Small intestine (tissue), 7 donors: ENCODE data around the gene GPX3. TPM values are rescaled to one million over a fixed set of nuclear protein-coding genes. Genes with fewer than 3 reads are reported as not detected.

Source experiments
- DNase-seq, 2 donors: peaks; one replicate each; pipeline versions ENCODE4 v3.0.0 to v3.0.0-alpha.2; 2013
- FAIRE-seq: peaks from 2 replicates; lab custom pipeline; 2012; peaks lifted over from hg19 to GRCh38; lab: Jason Lieb, UNC
- H3K27ac ChIP-seq, 3 donors: one replicate each; pipeline ENCODE4 v1.5.1; 2013; ENCODE audit warnings: low read length in 2 of 3, mild to moderate bottlenecking in 2 of 3, control low read depth in 1 of 3, inconsistent platforms in 1 of 3, low read depth in 1 of 3, moderate library complexity in 1 of 3
- H3K27me3 ChIP-seq, 3 donors: one replicate each; pipeline ENCODE4 v1.6.1; 2013; ENCODE audit warnings: low read length in 3 of 3, inconsistent platforms in 1 of 3; ENCODE audit not compliant: control insufficient read depth in 3 of 3, insufficient read depth in 3 of 3
- H3K36me3 ChIP-seq, 3 donors: one replicate each; pipeline ENCODE4 v1.6.1; 2013; ENCODE audit warnings: low read length in 3 of 3, inconsistent platforms in 1 of 3, low read depth in 1 of 3, mild to moderate bottlenecking in 1 of 3, moderate library complexity in 1 of 3; ENCODE audit not compliant: control insufficient read depth in 3 of 3, insufficient read depth in 2 of 3
- H3K4me1 ChIP-seq, 3 donors: one replicate each; pipeline ENCODE4 v1.6.1; 2013; ENCODE audit warnings: low read length in 2 of 3, inconsistent platforms in 1 of 3, low read depth in 1 of 3, mild to moderate bottlenecking in 1 of 3, moderate library complexity in 1 of 3; ENCODE audit not compliant: control insufficient read depth in 3 of 3, insufficient read depth in 2 of 3
- H3K4me3 ChIP-seq, 3 donors: one replicate each; pipeline ENCODE4 v1.5.1; 2013; ENCODE audit warnings: low read length in 3 of 3, control low read depth in 1 of 3, inconsistent platforms in 1 of 3, low read depth in 1 of 3, mild to moderate bottlenecking in 1 of 3, moderate library complexity in 1 of 3
- H3K9me3 ChIP-seq, 2 donors: one replicate each; pipeline ENCODE4 v1.6.1; 2013; ENCODE audit warnings: low read depth in 1 of 2, low read length in 1 of 2; ENCODE audit not compliant: control insufficient read depth in 2 of 2, insufficient read depth in 1 of 2
- WGBS, 3 donors: extraction: QIAGEN DNeasy Blood & Tissue Kit; methylation state at CpG; one replicate each; pipeline ENCODE4 v1.1.7; 2013; 5-methylcytosine and 5-hydroxymethylcytosine counted together
- polyA plus RNA-seq, 4 donors: library from polyadenylated mRNA; stranded (reverse) in 3 of 4; unstranded in 1 of 4; fragments of 200-250 nt in 3 of 4; fragments of 120-200 nt in 1 of 4; gene quantifications; one replicate each; pipeline versions ENCODE4 v1.2.1 to v1.2.3, GENCODE V29; 2013
- donor health status: healthy with polysubstance abuse.
- donor health status: control.
- donor health status: control.
- donor health status: Bipolar disorder and iron deficiency.
- donor health status: healthy.

GPX3 gene
- polyA plus RNA-seq, 4 donors = 19.9 to 1,014 (median 112) TPM

- WGBS, 3 donors = 56 to 62% (median 59%) methylated on average over 7 of the region's 7 CpGs
- FAIRE-seq = no peak
- Histone ChIP-seq H3K27ac (no peak overlapping the region), H3K36me3 (no peaks in the 10 kb centered on the region), H3K4me3 (no peak overlapping the region), H3K27me3 (no peaks in the 10 kb centered on the region), H3K9me3 (no peaks in the 10 kb centered on the region), H3K4me1 (peaks cover 0 to 7% (median 2%) of the 10 kb centered on the region in 3 donors)
- no peak for DNase-seq
Observed at GRCh38 chr5:150999704-151000442, 20.5 kb upstream of the GPX3 start.

GRCh38 chr5:151001436-151001835 is 19.0 kb upstream of the GPX3 start:
- Histone ChIP-seq H3K4me3 (no peak overlapping the region), H3K36me3 (no peaks in the 10 kb centered on the region), H3K27ac (no peak overlapping the region), H3K4me1 (peaks cover 0 to 18% (median 2%) of the 10 kb centered on the region in 3 donors), H3K9me3 (no peaks in the 10 kb centered on the region), H3K27me3 (no peaks in the 10 kb centered on the region)
- 86 to 93% (median 90%) methylated on average over 4 of the region's 4 CpGs for WGBS, 3 donors
- FAIRE-seq (no peak), DNase-seq (no peak)

GRCh38 chr5:151002250-151002649 is 18.1 kb upstream of the GPX3 start:
- DNase-seq (peak; percentile 33 to 35), FAIRE-seq (no peak)
- H3K36me3 ChIP-seq = no peaks in the 10 kb centered on the region
- no peaks in the 10 kb centered on the region for H3K27me3 ChIP-seq
- no peaks in the 10 kb centered on the region for H3K9me3 ChIP-seq
- WGBS, 3 donors = 15 to 39% (median 33%) methylated on average over 2 of the region's 2 CpGs
- no peak overlapping the region for H3K27ac ChIP-seq
- H3K4me1 ChIP-seq = peaks cover 0 to 22% (median 2%) of the 10 kb centered on the region in 3 donors
- no peak overlapping the region for H3K4me3 ChIP-seq

- WGBS, 3 donors = 85 to 90% (median 87%) methylated on average over 9 of the region's 9 CpGs
- DNase-seq (no peak), FAIRE-seq (no peak)
- Histone ChIP-seq H3K27me3 (no peaks in the 10 kb centered on the region), H3K4me3 (no peak overlapping the region), H3K36me3 (no peaks in the 10 kb centered on the region), H3K27ac (no peak overlapping the region), H3K4me1 (peaks cover 0 to 22% (median 4%) of the 10 kb centered on the region in 3 donors), H3K9me3 (no peaks in the 10 kb centered on the region)
Observed at GRCh38 chr5:151002681-151003502, 17.5 kb upstream of the GPX3 start.

GRCh38 chr5:151003503-151003860 is 16.9 kb upstream of the GPX3 start:
- DNase-seq = no peak
- Histone ChIP-seq H3K36me3 (no peaks in the 10 kb centered on the region), H3K27me3 (no peaks in the 10 kb centered on the region), H3K9me3 (no peaks in the 10 kb centered on the region), H3K4me3 (no peak overlapping the region), H3K4me1 (peaks cover 0 to 22% (median 4%) of the 10 kb centered on the region in 3 donors), H3K27ac (peak overlapping the region in 1 of 3 donors; percentile 12)
- no peak for FAIRE-seq
- 82 to 87% (median 86%) methylated on average over 3 of the region's 3 CpGs for WGBS, 3 donors

GRCh38 chr5:151004499-151004898 is 15.9 kb upstream of the GPX3 start:
- 17 to 47% (median 35%) methylated on average over 2 of the region's 2 CpGs for WGBS, 3 donors
- DNase-seq = peak; percentile 33 to 44
- no peaks in the 10 kb centered on the region for H3K27me3 ChIP-seq
- no peaks in the 10 kb centered on the region for H3K36me3 ChIP-seq
- H3K4me3 ChIP-seq = no peak overlapping the region
- peak overlapping the region in 1 of 3 donors; percentile 12 for H3K27ac ChIP-seq
- H3K9me3 ChIP-seq = no peaks in the 10 kb centered on the region
- H3K4me1 ChIP-seq = peaks cover 0 to 22% (median 4%) of the 10 kb centered on the region in 3 donors
- no peak for FAIRE-seq

GRCh38 chr5:151005187-151005949 is 15.0 kb upstream of the GPX3 start:
- FAIRE-seq (no peak), DNase-seq (no peak)
- H3K4me3 ChIP-seq = no peak overlapping the region
- H3K4me1 ChIP-seq = peaks cover 0 to 22% (median 4%) of the 10 kb centered on the region in 3 donors
- H3K27ac ChIP-seq = peak overlapping the region; percentile 18 to 89 (median 24)
- H3K27me3 ChIP-seq = no peaks in the 10 kb centered on the region
- no peaks in the 10 kb centered on the region for H3K9me3 ChIP-seq
- WGBS, 3 donors = 56 to 76% (median 72%) methylated on average over 5 of the region's 5 CpGs
- no peaks in the 10 kb centered on the region for H3K36me3 ChIP-seq
